Medulla oblongata (tissue), 1 donor: ENCODE results near the gene LDHB.
"Not testable (repeated sequence)": the region's sequence is repeated elsewhere in the genome, so short reads cannot be mapped to it uniquely, and the experiment has no call there.

ENCODE experiments used
- DNase-seq: peaks from one replicate; pipeline ENCODE4 v3.0.0-alpha.2; 2015; ENCODE audit errors: extremely low spot score

Gene LDHB

DNA sequence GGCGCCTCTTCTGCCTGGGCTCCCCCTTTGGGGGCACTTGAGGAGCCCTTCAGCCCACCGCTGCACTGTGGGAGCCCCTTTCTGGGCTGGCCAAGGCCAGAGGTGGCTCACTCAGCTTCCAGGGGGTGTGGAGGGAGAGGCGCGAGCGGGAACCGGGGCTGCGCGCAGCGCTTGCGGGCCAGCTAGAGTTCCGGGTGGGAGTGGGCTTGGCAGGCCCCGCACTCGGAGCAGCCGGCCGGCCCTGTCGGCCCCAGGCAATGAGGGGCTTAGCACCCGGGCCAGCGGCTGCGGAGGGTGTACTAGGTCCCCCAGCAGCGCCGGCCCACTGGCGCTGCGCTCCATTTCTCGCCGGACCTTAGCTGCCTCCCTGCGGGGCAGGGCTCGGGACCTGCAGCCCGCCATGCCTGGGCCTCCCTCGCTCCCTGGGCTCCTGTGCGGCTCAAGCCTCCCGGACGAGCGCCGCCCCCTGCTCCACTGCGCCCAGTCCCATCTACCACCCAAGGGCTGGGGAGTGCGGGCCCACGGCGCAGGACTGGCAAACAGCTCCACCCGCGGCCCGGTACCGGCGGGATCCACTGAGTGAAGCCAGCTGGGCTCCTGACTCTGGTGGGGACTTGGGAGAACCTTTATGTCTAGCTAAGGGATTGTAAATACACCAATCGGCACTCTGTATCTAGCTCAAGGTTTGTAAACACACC is 3.9 kb upstream of the LDHB start:
- not testable (repeated sequence) for DNase-seq

DNA sequence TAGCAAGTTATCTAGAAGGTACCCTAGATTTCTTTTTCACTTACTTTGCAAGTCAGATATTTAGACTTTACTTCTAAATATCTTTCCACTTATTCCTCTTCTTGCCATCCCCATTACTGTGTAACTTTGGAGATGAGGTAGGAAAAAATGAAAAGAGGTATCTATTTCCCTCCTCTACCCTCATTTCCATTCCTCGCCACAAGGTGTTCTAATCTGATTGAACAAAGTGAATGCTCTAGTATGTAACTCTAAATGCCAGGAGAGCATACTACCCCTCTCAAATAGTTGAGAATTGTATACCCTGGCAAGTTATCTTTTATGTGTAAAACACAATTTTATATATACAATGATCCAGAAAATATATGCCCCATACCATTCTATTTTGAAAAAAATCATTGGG is 1.7 kb upstream of the LDHB start:
- no peak for DNase-seq

DNA sequence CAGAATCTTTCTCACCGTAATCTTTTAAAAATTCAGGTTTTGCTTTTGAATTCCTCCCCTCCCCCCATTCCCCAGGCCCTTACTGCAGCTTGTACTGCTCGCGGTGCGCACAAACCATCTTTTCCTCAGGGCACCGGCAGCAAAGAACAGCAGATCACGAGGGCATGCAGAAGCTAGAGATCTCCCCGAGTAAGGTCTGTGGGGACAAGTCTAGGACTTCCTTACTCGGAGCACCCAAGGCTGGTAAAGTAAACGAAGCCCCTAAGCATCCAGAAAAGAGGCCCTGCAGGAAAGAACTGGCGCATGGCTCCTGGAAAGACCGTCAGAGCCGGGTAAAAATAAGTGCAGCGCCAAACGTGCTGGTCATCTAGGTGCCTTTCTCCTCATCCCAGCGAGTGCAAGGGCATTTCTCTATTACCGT is 727 bp downstream of the LDHB start:
- peak; percentile 78 for DNase-seq

DNA sequence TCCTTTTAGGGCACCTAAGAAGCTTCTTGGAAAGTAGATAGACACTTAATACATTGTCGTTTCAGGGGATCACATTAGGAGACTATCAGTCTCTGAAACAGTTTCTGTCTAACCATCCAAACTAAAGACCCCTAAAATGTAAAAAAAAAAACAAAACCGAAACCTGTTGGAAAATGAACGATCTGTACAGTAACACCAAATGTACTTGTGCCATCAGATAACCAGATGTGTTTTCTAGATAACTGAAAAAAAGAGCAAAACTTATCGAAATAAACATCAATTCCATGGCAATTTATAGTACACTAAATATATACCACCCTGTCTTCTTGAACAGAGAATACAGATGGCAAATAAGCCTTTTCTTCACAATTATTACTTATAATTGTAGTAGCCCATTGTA is 2.1 kb downstream of the LDHB start:
- no peak for DNase-seq

DNA sequence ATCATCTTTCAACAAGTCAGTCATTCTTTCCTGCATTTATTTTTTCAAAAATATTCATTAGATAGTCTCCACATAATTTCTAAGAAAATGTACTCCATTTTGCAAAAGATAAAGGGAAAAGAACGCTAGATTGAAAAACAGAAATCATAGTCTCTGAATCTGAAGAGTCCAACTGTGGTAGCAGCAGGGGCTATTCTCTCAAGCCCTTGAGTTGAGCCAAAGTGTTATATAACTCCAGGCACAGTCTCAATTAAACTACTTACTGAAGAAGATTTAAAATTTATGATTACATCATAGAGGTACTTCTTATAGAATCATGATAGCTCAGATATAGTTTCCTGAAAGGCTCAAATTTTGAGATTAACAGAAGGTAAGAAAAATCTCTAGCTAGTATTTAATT is 5.8 kb downstream of the LDHB start:
- DNase-seq: peak; percentile 35

DNA sequence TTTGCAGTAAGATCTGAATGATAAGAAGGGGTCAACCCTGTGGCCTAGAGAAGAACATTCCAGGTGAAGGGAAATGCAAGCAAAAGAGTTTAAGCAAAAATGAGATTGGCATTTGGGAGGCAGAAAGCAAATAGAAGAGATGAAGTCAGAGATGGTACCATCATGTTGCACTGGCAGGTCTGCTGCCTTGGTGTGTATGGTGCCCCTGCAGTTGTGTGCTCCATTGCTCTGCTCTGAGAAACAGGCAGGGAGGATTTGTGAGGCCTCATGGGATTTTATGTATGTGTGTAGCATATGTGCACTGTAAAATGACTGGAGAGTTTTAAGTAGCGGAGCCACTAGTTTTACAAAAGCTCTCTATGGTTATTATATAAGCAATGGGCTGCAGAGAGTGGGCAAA is 6.6 kb downstream of the LDHB start:
- DNase-seq: no peak

DNA sequence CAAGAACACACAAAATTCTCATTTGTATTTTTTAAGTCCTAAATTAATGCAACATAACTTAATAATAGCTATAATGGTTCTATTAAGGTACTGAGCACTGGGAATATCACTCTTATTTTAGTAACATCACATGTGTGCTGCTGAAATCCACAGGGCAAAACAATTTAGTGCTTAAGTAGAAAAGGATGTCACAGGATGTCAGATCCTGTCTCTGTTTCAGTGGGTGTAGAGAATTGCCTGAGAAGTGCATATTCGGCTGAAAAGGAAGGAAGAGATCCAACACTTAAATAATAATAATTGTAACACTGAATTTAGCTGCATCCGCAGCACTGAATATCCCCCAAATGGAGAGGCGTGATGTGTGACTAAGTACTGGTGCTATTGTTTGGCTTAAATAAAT is 8.6 kb downstream of the LDHB start:
- DNase-seq: no peak

DNA sequence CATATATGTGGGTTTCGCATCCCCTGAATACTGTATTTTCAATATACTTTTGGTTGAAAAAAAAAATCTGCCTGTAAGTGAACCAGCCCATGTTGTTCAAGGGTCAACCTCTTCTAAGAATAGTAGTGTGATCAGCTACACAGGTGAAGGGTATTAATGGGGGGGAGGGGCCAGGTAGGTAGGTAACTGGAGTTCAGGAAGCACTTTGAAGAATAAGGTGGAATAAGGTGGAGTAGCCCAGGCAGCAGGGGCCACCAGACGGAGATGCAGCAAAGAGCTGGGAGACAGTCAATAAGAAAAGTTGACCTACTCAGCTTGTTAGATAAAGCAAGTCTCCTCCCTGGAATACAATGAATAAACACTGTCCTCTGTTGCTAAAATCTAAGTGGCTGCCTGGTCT is 9.3 kb downstream of the LDHB start:
- no peak for DNase-seq

DNA sequence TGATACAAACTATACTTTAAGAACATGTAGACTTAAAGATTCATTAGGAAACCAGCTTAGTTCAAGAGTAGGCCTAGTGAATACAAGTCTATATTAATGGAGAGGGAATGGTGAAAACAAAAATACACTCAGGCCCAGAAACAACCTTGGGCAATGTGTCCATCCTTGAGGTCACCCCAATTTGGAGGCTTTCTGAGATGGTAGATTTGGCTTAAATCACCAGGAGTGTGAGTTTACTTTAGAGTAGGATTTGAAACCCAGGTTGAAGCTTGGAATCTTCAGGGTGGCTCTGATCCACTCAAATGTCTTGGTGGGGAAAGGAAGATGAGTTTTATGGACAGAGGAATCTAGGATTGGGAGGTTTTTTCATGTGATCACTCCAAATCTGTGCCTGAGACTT is 10.5 kb downstream of the LDHB start:
- DNase-seq: no peak

DNA sequence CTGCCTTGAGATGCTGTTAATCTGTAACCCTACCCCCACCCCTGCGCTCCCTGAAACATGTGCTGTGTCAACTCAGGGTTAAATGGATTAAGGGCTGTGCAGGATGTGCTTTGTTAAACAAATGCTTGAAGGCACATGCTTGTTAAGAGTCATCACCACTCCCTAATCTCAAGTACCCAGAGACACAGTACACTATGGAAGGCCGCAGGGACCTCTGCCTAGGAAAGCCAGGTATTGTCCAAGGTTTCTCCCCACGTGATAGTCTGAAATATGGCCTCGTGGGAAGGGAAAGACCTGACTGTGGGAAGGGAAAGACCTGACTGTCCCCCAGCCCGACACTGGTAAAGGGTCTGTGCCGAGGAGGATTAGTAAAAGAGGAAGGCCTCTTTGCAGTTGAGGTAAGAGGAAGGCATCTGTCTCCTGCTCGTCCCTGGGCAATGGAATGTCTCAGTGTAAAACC is 12.6 kb downstream of the LDHB start:
- DNase-seq: not testable (repeated sequence)

DNA sequence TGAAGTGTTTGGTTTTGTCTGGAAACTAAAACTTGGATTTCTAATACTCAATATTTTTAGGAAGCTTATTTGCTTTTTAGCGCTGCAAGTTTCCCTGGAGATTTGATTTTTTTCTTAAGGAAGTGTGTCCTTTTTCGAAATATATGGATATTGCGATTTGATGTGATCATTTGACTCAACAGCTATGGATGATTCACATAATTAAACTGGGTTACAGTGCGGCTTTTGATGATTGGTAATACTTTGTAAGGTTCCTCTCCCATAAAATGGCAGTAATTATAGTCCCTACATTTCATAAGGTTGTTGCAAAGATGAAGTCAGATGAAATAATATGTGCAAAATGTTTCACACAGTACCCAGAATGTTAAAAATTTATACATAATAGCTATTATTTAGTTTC is 13.1 kb downstream of the LDHB start:
- DNase-seq: no peak

DNA sequence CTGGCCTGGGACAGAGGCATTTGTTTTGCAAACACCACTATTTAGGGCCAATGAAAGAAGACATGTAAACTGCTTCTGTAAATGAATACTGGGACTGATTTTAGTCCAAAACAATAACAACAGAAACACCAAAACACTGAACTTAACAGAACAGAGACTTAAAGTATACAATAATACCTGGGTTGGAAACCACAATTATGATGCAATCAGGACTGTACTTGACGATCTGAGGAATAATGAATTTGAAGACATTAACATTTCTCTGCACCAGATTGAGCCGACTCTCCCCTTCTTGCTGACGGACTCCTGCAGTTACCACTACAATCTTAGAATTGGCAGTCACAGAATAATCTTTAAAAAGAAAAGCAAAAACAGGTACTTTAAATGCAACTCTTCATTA is 13.9 kb downstream of the LDHB start:
- no peak for DNase-seq

DNA sequence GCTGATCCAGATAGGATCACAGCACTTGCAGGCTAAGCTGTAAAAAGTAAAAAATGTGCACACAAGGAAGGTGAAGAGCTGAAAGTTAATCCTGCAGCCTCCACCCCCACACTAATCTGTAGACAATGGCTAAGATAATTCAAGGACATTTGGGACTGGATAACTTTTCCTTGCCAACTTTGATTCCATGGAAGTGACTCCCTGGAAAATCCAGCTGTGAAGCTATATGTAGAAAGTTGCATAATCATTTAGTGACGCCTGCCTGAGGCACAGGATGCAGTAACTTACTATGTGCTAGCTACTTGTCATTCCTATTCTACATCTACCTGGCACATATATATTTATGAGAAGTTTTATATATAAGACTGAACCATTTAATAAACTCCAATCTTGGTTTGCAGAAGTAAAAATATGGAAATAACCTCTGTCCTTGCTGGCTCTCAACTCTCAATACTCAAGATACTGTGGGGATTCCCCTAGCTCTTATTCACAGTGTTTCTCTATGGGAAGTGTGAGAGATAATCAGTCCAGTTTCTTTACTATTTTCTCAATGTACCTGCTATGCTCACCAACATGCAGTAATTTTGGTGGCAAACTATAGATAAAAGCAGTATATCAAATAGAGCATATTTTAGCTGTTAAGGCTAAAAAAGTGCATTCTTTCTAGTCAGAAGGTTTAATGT is 14.8 kb downstream of the LDHB start:
- no peak for DNase-seq

DNA sequence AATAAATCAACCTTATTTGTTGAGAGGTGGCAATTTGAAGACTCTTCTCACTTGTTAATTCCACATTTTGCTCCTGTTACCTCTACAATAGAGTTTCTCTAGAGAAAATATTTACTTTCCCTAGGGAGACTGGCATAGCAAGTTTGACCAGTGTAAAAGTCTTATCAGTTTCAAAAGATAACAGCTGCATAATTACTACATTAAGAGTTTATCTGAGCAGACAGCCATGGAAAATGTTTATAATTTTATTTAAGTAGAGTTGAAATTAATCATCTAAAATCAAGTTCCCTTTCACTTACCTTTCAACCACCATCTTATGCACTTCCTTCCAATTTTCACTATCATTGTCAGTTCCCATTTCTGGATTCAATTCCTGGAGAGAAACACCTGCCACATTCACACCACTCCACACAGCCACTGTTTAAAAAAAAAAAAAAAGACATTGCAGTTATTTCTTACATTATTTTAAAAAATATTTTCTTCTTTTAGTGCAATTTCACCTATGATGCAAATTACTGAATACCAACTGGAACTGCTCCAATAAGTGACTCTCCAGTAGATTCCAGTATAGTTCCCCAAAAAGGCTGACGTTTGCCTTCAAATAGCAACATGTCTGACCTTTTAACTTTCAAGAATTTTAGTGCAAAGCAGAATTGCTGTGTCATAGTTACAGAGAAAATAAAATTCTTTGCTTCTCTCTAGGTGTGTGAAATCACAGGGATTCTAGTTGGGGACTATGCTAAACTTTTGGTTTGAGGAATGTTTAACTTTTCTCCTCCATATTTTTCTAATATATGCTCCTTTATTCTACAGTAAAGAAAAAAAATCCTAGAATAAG is 19.4 kb downstream of the LDHB start:
- no peak for DNase-seq

DNA sequence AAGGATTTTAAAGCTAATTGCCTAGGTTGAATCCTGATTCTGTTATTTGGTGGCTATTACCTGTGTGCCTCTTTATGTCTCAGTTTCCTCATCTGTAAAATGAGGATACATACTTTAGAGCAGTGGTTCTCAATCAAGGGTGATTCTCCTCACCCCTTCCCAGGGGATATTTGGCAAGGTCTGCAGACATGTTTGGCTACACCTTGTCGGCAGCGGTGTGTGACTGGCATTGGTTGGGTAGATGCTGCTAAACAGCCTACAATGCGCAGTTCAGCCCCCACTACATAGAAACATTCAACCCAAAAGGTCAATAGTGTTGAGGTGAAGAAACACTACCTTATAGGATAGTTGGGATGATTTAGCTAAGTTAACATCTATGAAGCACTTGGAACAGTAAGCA is 23.4 kb downstream of the LDHB start:
- no peak for DNase-seq

DNA sequence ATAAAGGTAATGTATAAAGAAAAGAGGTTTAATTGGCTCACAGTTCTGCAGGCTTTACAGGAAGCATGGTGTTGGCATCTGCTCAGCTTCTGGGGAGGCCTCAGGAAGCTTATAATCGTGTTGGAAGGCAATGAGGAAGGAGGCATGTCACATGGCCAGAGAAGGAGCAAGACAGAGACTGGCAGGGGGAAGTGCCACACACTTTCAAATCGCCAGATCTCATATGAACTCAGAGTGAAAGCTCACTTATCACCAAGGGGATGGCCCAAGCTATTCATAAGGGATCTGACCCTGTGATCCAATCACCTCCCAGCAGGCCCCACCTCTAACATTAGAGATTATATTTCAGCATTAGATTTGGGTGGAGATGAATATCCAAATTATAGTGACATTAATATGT is 26.3 kb downstream of the LDHB start:
- DNase-seq: no peak

DNA sequence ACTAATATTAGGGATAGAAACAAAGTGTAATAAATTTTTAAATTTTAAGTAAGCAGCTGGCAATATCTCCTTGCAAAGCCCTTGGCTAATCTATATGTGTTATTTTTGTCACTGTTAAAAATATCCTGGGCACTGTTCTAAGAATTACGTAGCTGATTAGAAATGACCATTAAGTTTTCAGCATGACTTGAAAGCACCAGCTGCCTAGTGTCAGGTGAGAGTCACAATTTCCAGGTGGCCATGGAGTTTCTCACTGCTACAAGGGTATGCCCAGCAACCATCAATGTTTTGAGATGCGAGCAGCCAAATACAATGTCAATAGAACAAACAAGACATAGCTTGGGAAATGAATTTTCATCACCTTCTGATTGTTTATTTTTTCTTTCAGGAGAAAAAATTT is 29.7 kb downstream of the LDHB start:
- no peak for DNase-seq

DNA sequence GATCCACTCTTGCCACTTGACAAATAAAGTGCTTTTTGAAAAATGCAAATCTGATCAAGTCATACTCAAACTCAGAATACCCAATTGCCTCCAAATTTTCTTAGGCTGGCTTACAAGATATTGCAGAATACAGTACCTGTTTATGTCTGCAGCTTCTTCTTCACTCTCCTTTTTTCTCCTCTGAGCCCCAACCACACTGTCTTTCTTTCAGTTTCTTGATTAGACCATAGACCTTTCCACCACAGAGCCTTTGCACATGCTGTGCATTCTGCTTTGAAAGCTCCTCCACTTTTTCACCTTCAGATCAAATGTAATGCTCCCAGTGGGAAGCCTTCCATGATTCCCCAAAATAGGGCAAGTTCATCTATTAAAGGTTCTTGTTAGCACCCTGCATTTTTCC is 39.1 kb downstream of the LDHB start:
- DNase-seq: no peak

DNA sequence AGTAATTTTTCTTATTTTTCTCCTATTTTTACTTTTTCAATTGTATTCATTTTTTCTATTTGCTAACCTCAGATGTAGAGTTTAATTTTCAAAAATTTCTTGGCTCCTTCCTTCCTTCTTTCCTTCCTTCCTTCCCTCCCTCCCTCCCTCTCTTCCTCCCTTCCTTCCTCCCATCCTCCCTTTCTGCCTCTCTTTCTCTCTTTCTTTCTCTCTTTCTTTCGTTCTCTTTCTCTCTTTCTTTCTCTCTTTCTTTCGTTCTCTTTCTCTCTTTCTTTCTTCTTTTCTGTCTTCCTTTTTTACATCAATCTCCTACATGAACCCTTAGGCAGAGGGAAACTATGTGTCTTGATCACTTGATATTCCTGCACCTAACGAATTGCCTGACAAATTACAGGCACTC is 40.6 kb downstream of the LDHB start:
- DNase-seq: no peak

DNA sequence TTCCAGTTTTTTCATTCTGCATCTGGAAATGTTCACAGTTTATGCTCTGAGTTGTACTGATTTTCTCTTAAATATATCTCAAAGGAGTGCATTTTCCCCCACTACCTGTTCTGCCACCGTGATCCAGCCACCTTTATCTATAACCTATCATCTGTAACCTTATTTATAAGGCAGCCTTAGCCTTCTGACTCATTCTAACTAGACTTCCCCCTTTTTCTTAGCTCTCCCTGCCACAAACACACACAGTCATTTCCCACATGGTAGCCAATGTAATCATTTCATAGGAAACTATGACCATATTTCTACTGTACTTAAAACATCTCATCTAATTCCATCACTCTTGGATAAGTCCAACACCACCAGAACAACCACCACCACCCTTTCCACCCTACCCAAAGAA is 42.2 kb downstream of the LDHB start:
- no peak for DNase-seq

DNA sequence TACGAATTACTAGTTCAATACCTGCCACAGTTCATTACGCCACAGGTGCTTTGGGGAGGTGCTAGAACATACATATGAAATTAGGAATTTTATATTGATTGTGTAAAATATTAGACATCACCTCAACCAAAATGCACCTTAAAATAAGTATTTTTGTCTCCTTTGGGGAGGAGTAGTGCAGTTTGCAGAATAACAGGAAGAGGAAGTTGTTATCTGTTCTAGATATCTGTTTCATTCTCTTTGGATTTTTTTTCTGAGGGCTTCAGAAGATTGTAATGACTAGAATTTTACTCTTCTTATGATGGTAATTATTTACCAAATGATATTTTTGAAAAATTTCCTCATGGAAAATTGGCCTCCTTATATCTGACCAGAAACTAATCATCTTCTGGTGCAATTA is 43.1 kb downstream of the LDHB start:
- DNase-seq: no peak

DNA sequence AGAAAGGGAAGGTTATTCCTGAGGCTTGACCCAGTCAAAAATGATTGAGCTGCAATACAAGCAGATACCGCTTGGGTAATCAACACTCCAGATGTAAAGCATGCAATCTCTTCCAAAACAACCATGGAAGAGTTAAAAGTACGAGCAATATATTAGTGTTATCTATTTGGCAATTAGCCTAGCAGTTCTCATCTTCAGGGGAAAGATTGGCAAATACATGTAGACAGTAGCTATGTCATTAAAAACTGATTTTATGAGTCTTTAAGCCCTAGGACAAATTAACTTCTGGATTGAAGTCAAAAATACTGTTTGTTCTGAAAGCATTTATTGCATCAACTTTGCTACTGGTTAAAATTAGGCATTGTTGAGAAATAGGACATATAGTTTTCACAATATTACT is 43.7 kb downstream of the LDHB start:
- no peak for DNase-seq

DNA sequence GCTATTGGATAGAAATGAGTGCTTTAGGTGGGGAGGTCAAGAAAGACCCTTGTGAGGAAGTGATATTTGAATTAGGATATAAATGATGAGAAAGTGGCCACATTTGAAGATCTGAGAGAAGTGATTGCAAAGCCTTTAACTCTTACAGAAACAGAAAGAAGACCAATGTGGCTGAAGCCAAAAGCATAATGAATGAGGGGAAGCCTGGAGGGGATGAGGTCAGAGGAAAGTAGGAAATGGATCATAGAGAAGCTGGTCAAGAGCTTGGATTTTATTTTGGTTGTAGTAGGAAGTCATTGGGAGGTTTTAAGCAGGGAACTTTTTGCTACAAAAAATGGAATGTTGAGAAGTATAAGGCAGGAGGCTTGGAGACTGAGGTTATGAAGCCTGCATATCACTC is 49.4 kb downstream of the LDHB start:
- DNase-seq: no peak
